NK-92 (cell line): ENCODE measurements around the gene ELANE.
"Not testable (repeated sequence)": the region's sequence is repeated elsewhere in the genome, so short reads cannot be mapped to it uniquely, and the experiment has no call there.

ENCODE experiments used
- DNase-seq: peaks from one replicate; lab custom pipeline; 2025; ENCODE audit not compliant: unreplicated experiment; lab: John Stamatoyannopoulos, UW

Gene ELANE

GRCh38 chr19:876780-877314 lies 24.7 kb downstream of the ELANE start:
- DNase-seq, result no peak

GRCh38 chr19:877992-878660 lies 26.0 kb downstream of the ELANE start:
- DNase-seq, result not testable (repeated sequence)

GRCh38 chr19:878751-879561 lies 26.9 kb downstream of the ELANE start:
- not testable (repeated sequence) for DNase-seq

GRCh38 chr19:879711-880438 lies 27.8 kb downstream of the ELANE start:
- DNase-seq, result no peak

- no peak for DNase-seq
Measured at GRCh38 chr19:881385-882071, 29.4 kb downstream of the ELANE start.

- DNase-seq, result no peak
Measured at GRCh38 chr19:882871-883497, 30.9 kb downstream of the ELANE start.

- DNase-seq, result no peak
Measured at GRCh38 chr19:883661-884211, 31.6 kb downstream of the ELANE start.

GRCh38 chr19:884420-885211 lies 32.5 kb downstream of the ELANE start:
- DNase-seq, result no peak

- no peak for DNase-seq
Measured at GRCh38 chr19:885536-886224, 33.6 kb downstream of the ELANE start.

- no peak for DNase-seq
Measured at GRCh38 chr19:887072-887471, 35.0 kb downstream of the ELANE start.

GRCh38 chr19:887599-887998 lies 35.5 kb downstream of the ELANE start:
- no peak for DNase-seq

- DNase-seq, result no peak
Measured at GRCh38 chr19:888581-889385, 36.7 kb downstream of the ELANE start.

GRCh38 chr19:889662-890295 lies 37.7 kb downstream of the ELANE start:
- no peak for DNase-seq

- no peak for DNase-seq
Measured at GRCh38 chr19:890831-891230, 38.7 kb downstream of the ELANE start.

GRCh38 chr19:891421-892200 lies 39.5 kb downstream of the ELANE start:
- not testable (repeated sequence) for DNase-seq

- DNase-seq, result no peak
Measured at GRCh38 chr19:892243-892893, 40.3 kb downstream of the ELANE start.
